Measurements from ENCODE around the gene MAPK13.
A peak's percentile ranks its signal among the peaks of the same experiment; 100 is the strongest.
"Not testable (repeated sequence)": the region's sequence is repeated elsewhere in the genome, so short reads cannot be mapped to it uniquely, and the experiment has no call there.

The MAPK13 gene

GRCh38 chr6:36120539-36120938, 9.8 kb upstream of the MAPK13 start:
- no peak for TF ChIP-seq Cebpa-rat (IDR thresholded peaks at IDR 0.05)
- Histone ChIP-seq H3K9me3 (no peaks in the 10 kb centered on the region), H4K20me1 (no peaks in the 10 kb centered on the region), H3K4me3 (peak overlapping the region; percentile 57), H3K4me2 (peak overlapping the region; percentile 98), H3K27ac (peak overlapping the region; percentile 84), H3K4me1 (peaks cover 97% of the 10 kb centered on the region), H3K9ac (peak overlapping the region; percentile 72), H3K27me3 (no peaks in the 10 kb centered on the region), H3K36me3 (no peaks in the 10 kb centered on the region)

- H3K4me3 ChIP-seq: peak overlapping the region; percentile 57
- TF ChIP-seq Cebpa-rat (IDR thresholded peaks at IDR 0.05): no peak
- no peaks in the 10 kb centered on the region for H3K36me3 ChIP-seq
- H3K27ac ChIP-seq: peak overlapping the region; percentile 84
- H3K4me2 ChIP-seq: peak overlapping the region; percentile 98
- no peaks in the 10 kb centered on the region for H3K27me3 ChIP-seq
- H3K9ac ChIP-seq: peak overlapping the region; percentile 72
- no peaks in the 10 kb centered on the region for H4K20me1 ChIP-seq
- peaks cover 96% of the 10 kb centered on the region for H3K4me1 ChIP-seq
- H3K9me3 ChIP-seq: no peaks in the 10 kb centered on the region
These were observed 9.1 kb upstream of the MAPK13 start for GRCh38 chr6:36120979-36121786.

GRCh38 chr6:36121787-36122494, 8.4 kb upstream of the MAPK13 start:
- H3K27me3 ChIP-seq: no peaks in the 10 kb centered on the region
- TF ChIP-seq Cebpa-rat (IDR thresholded peaks at IDR 0.05): no peak
- H3K9me3 ChIP-seq: no peaks in the 10 kb centered on the region
- no peak overlapping the region for H3K4me3 ChIP-seq
- H3K27ac ChIP-seq: peak overlapping the region; percentile 84
- no peaks in the 10 kb centered on the region for H3K36me3 ChIP-seq
- peak overlapping the region; percentile 72 for H3K9ac ChIP-seq
- H4K20me1 ChIP-seq: no peaks in the 10 kb centered on the region
- peak overlapping the region; percentile 98 for H3K4me2 ChIP-seq
- H3K4me1 ChIP-seq: peaks cover 96% of the 10 kb centered on the region

GRCh38 chr6:36122495-36123269, 7.6 kb upstream of the MAPK13 start:
- Histone ChIP-seq H3K36me3 (no peaks in the 10 kb centered on the region), H3K9ac (peak overlapping the region; percentile 16; the same call in 1 of the 2 replicates), H3K9me3 (no peaks in the 10 kb centered on the region), H3K27ac (peak overlapping the region; percentile 84), H4K20me1 (no peaks in the 10 kb centered on the region), H3K4me3 (no peak overlapping the region), H3K4me2 (peak overlapping the region; percentile 98), H3K27me3 (no peaks in the 10 kb centered on the region), H3K4me1 (peaks cover 96% of the 10 kb centered on the region)
- no peak for TF ChIP-seq Cebpa-rat (IDR thresholded peaks at IDR 0.05)

GRCh38 chr6:36123270-36124139, 6.8 kb upstream of the MAPK13 start:
- Histone ChIP-seq H3K36me3 (no peaks in the 10 kb centered on the region), H3K4me2 (peak overlapping the region; percentile 98), H3K27ac (peak overlapping the region; percentile 84), H3K4me1 (peaks cover 96% of the 10 kb centered on the region), H4K20me1 (no peaks in the 10 kb centered on the region), H3K9me3 (no peaks in the 10 kb centered on the region), H3K9ac (peak overlapping the region; percentile 16; the same call in 1 of the 2 replicates), H3K27me3 (no peaks in the 10 kb centered on the region), H3K4me3 (no peak overlapping the region)
- TF ChIP-seq Cebpa-rat (IDR thresholded peaks at IDR 0.05): no peak

- Histone ChIP-seq H3K4me1 (peaks cover 96% of the 10 kb centered on the region), H3K27ac (peak overlapping the region; percentile 46; the same call in 1 of the 2 replicates), H3K4me2 (peak overlapping the region; percentile 67)
- not testable (repeated sequence) for H3K9me3 ChIP-seq, H4K20me1 ChIP-seq, H3K9ac ChIP-seq, H3K36me3 ChIP-seq, H3K4me3 ChIP-seq, H3K27me3 ChIP-seq
These were observed 6.0 kb upstream of the MAPK13 start for GRCh38 chr6:36124346-36124745.

- Histone ChIP-seq H3K4me2 (peak overlapping the region; percentile 67), H3K9me3 (no peaks in the 10 kb centered on the region), H4K20me1 (no peaks in the 10 kb centered on the region), H3K27me3 (no peaks in the 10 kb centered on the region), H3K4me3 (no peak overlapping the region), H3K4me1 (peaks cover 96% of the 10 kb centered on the region), H3K36me3 (no peaks in the 10 kb centered on the region), H3K27ac (0 out of 2 replicates have a peak overlapping the region, but pooled peaks have one; percentile 41), H3K9ac (no peak overlapping the region)
- no peak for TF ChIP-seq Cebpa-rat (IDR thresholded peaks at IDR 0.05)
These were observed 5.4 kb upstream of the MAPK13 start for GRCh38 chr6:36124881-36125280.

- H4K20me1 ChIP-seq: no peaks in the 10 kb centered on the region
- H3K9ac ChIP-seq: no peak overlapping the region
- H3K9me3 ChIP-seq: no peaks in the 10 kb centered on the region
- H3K4me3 ChIP-seq: no peak overlapping the region
- H3K27ac ChIP-seq: peak overlapping the region; percentile 44; the same call in 1 of the 2 replicates
- no peak for TF ChIP-seq Cebpa-rat (IDR thresholded peaks at IDR 0.05)
- 0 out of 2 replicates have a peak overlapping the region, but pooled peaks have one; percentile 67 for H3K4me2 ChIP-seq
- no peaks in the 10 kb centered on the region for H3K36me3 ChIP-seq
- peaks cover 90% of the 10 kb centered on the region for H3K4me1 ChIP-seq
- H3K27me3 ChIP-seq: no peaks in the 10 kb centered on the region
These were observed 4.7 kb upstream of the MAPK13 start for GRCh38 chr6:36125575-36125974.

- H3K36me3 ChIP-seq: no peaks in the 10 kb centered on the region
- H3K27me3 ChIP-seq: no peaks in the 10 kb centered on the region
- H3K4me1 ChIP-seq: peaks cover 87% of the 10 kb centered on the region
- H4K20me1 ChIP-seq: no peaks in the 10 kb centered on the region
- H3K9me3 ChIP-seq: no peaks in the 10 kb centered on the region
- TF ChIP-seq Cebpa-rat (IDR thresholded peaks at IDR 0.05): no peak
- H3K4me2 ChIP-seq: peak overlapping the region; percentile 99; the same call in 1 of the 2 replicates
- no peak overlapping the region for H3K9ac ChIP-seq
- no peak overlapping the region for H3K4me3 ChIP-seq
- peak overlapping the region; percentile 44; the same call in 1 of the 2 replicates for H3K27ac ChIP-seq
These were observed 4.2 kb upstream of the MAPK13 start for GRCh38 chr6:36126121-36126520.
